HEK293 (cell line): Measurements from ENCODE around the gene FERMT3.
A peak's percentile ranks its signal among the peaks of the same experiment; 100 is the strongest.

ENCODE experiments used
- BCL11A ChIP-seq: fragments of 450-650 bp; formaldehyde crosslinking; IDR thresholded peaks from 2 replicates; pipeline ENCODE4 v1.5.1; 2016; ENCODE audit warnings: low read depth, missing biosample characterization, missing genetic modification characterization
- GLIS1 ChIP-seq: fragments of 450-650 bp; formaldehyde crosslinking; IDR thresholded peaks from 2 replicates; pipeline ENCODE4 v1.5.1; 2016; ENCODE audit warnings: missing biosample characterization, missing genetic modification characterization
- HOXA7 ChIP-seq: sonication (generic); formaldehyde crosslinking; IDR thresholded peaks from 2 replicates; pipeline ENCODE4 v1.8.1; 2022; ENCODE audit warnings: missing genetic modification reagents, borderline replicate concordance
- HOXC10 ChIP-seq: sonication (generic); formaldehyde crosslinking; IDR thresholded peaks from 2 replicates; pipeline ENCODE4 v1.8.1; 2023; ENCODE audit warnings: mild to moderate bottlenecking, missing genetic modification reagents
- KLF1 ChIP-seq: fragments of 450-650 bp; formaldehyde crosslinking; IDR thresholded peaks from 2 replicates; pipeline ENCODE4 v1.5.1; 2016; ENCODE audit warnings: missing biosample characterization, missing genetic modification characterization
- KLF8 ChIP-seq: fragments of 450-650 bp; formaldehyde crosslinking; IDR thresholded peaks from 2 replicates; pipeline ENCODE4 v1.5.1; 2016; ENCODE audit warnings: missing biosample characterization, missing genetic modification characterization
- MYNN ChIP-seq: fragments of 450-650 bp; formaldehyde crosslinking; IDR thresholded peaks from 2 replicates; pipeline ENCODE4 v1.5.1; 2016; ENCODE audit warnings: missing biosample characterization, missing genetic modification characterization, borderline replicate concordance
- TCF7L2 ChIP-seq: IDR thresholded peaks from 2 replicates; pipeline ENCODE4 v1.6.1; 2011; ENCODE audit warnings: low read depth, mild to moderate bottlenecking, inconsistent platforms, low read length, moderate library complexity, borderline replicate concordance
- ZFP41 ChIP-seq: fragments of 450-650 bp; formaldehyde crosslinking; IDR thresholded peaks from 2 replicates; pipeline ENCODE4 v1.5.1; 2016; ENCODE audit warnings: missing biosample characterization, missing genetic modification characterization, borderline replicate concordance
- ZNF157 ChIP-seq: fragments of 450-650 bp; formaldehyde crosslinking; IDR thresholded peaks from 2 replicates; pipeline ENCODE4 v1.5.1; 2016; ENCODE audit warnings: missing biosample characterization, missing genetic modification characterization
- ZNF239 ChIP-seq: fragments of 450-650 bp; formaldehyde crosslinking; IDR thresholded peaks from 2 replicates; pipeline ENCODE4 v1.5.1; 2016; ENCODE audit warnings: missing biosample characterization, missing genetic modification characterization
- ZNF324 ChIP-seq: fragments of 450-650 bp; formaldehyde crosslinking; IDR thresholded peaks from 2 replicates; pipeline ENCODE4 v1.5.1; 2016; ENCODE audit warnings: missing biosample characterization, missing genetic modification characterization
- ZNF404 ChIP-seq: fragments of 450-650 bp; formaldehyde crosslinking; IDR thresholded peaks from 2 replicates; pipeline ENCODE4 v1.5.1; 2017; ENCODE audit warnings: missing biosample characterization, missing genetic modification characterization
- ZNF426 ChIP-seq: fragments of 450-650 bp; formaldehyde crosslinking; IDR thresholded peaks from 2 replicates; pipeline ENCODE4 v1.5.1; 2017; ENCODE audit warnings: missing biosample characterization, missing genetic modification characterization, mild to moderate bottlenecking, inconsistent platforms, moderate library complexity
- ZNF501 ChIP-seq: fragments of 450-650 bp; formaldehyde crosslinking; IDR thresholded peaks from 2 replicates; pipeline ENCODE4 v1.5.1; 2016; ENCODE audit warnings: missing biosample characterization, missing genetic modification characterization
- ZNF514 ChIP-seq: fragments of 450-650 bp; formaldehyde crosslinking; IDR thresholded peaks from 2 replicates; pipeline ENCODE4 v1.5.1; 2016; ENCODE audit warnings: missing biosample characterization, missing genetic modification characterization
- ZNF548 ChIP-seq: fragments of 450-650 bp; formaldehyde crosslinking; IDR thresholded peaks from 2 replicates; pipeline ENCODE4 v1.5.1; 2016; ENCODE audit warnings: missing biosample characterization, missing genetic modification characterization
- ZNF664 ChIP-seq: fragments of 450-650 bp; formaldehyde crosslinking; IDR thresholded peaks from 2 replicates; pipeline ENCODE4 v1.5.1; 2016; ENCODE audit warnings: missing biosample characterization, missing genetic modification characterization
- ZNF701 ChIP-seq: fragments of 450-650 bp; formaldehyde crosslinking; IDR thresholded peaks from 2 replicates; pipeline ENCODE4 v1.5.1; 2016; ENCODE audit warnings: missing biosample characterization, missing genetic modification characterization
- ZNF776 ChIP-seq: fragments of 450-650 bp; formaldehyde crosslinking; IDR thresholded peaks from 2 replicates; pipeline ENCODE4 v1.5.0; 2017; ENCODE audit warnings: missing biosample characterization, missing genetic modification characterization, borderline replicate concordance
- ZNF791 ChIP-seq: fragments of 450-650 bp; formaldehyde crosslinking; IDR thresholded peaks from 2 replicates; pipeline ENCODE4 v1.5.1; 2016; ENCODE audit warnings: missing biosample characterization, missing genetic modification characterization
- ZNF830 ChIP-seq: fragments of 450-650 bp; IDR thresholded peaks from 2 replicates; pipeline ENCODE4 v1.5.0; 2018; ENCODE audit warnings: missing biosample characterization, missing genetic modification characterization, low read depth, mild to moderate bottlenecking, moderate library complexity
- TF ChIP-seq, protein P1 (sequence below): fragments of 450-650 bp; formaldehyde crosslinking; IDR thresholded peaks from 2 replicates; pipeline ENCODE4 v1.5.1; 2016; ENCODE audit warnings: missing biosample characterization, missing genetic modification characterization
- TF ChIP-seq, protein P2 (sequence below): fragments of 450-650 bp; formaldehyde crosslinking; IDR thresholded peaks from 2 replicates; pipeline ENCODE4 v1.5.1; 2017; ENCODE audit warnings: missing biosample characterization, missing genetic modification characterization
- TF ChIP-seq, protein P3 (sequence below): fragments of 450-650 bp; formaldehyde crosslinking; IDR thresholded peaks from 2 replicates; pipeline ENCODE4 v1.5.1; 2016; ENCODE audit warnings: missing biosample characterization, missing genetic modification characterization
- TF ChIP-seq, protein P4 (sequence below): IDR thresholded peaks from 2 replicates; pipeline ENCODE4 v1.6.1; 2011; ENCODE audit warnings: mild to moderate bottlenecking, low read depth, low read length, borderline replicate concordance
- TF ChIP-seq, protein P5 (sequence below): fragments of 450-650 bp; formaldehyde crosslinking; IDR thresholded peaks from 2 replicates; pipeline ENCODE4 v1.5.1; 2016; ENCODE audit warnings: missing biosample characterization, missing genetic modification characterization
- TF ChIP-seq, protein P6 (sequence below): fragments of 450-650 bp; formaldehyde crosslinking; IDR thresholded peaks from 2 replicates; pipeline ENCODE4 v1.5.1; 2016; ENCODE audit warnings: missing biosample characterization, missing genetic modification characterization
- TF ChIP-seq, protein P7 (sequence below): fragments of 450-650 bp; formaldehyde crosslinking; IDR thresholded peaks from 2 replicates; pipeline ENCODE4 v1.5.1; 2016; ENCODE audit warnings: missing biosample characterization, missing genetic modification characterization, low read depth

The FERMT3 gene

DNA sequence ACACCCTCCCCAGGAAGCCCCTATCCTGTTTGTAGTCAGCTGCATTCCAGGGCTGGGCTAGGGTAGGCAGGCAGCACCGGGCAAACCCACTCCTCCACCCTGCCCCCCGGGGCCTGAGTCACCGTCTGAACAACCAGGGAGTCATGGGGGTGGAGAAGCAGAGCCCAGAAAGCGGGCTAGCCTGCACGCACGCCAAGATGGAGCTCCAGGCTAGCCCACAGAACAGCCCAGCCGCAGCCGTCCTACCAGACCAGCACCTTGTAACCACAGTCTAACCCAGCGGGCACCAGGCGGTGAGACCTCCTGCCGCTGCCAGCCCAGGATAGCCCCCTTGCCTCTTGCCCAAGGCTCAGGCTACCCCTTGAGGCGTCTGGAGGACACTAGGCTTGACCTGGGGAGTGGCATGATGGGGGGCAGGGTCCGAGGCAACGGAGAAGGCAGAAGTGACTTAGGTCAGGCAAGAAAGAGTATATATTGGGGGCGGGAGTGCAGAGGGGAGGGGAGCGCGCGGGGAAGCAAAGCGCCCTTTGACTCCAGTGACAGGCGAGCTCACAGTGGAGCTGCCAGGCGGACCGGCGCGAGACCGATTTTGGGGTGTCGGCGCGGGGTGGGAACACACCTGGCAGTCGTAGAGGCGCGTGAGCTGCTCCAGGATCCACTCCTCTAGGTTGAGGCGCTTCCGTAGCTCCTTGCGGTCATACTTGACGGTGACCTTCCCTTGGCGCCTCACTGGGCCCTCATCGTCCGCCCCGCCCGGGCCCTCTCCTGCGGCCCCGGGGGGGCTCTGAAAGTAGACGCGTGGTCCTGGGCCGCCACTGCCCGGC, 39.5 kb downstream of the FERMT3 start (continued):
- TF ChIP-seq, protein P1, sequence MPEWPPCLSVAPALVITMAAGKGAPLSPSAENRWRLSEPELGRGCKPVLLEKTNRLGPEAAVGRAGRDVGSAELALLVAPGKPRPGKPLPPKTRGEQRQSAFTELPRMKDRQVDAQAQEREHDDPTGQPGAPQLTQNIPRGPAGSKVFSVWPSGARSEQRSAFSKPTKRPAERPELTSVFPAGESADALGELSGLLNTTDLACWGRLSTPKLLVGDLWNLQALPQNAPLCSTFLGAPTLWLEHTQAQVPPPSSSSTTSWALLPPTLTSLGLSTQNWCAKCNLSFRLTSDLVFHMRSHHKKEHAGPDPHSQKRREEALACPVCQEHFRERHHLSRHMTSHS: no peak
- TF ChIP-seq, protein P2, sequence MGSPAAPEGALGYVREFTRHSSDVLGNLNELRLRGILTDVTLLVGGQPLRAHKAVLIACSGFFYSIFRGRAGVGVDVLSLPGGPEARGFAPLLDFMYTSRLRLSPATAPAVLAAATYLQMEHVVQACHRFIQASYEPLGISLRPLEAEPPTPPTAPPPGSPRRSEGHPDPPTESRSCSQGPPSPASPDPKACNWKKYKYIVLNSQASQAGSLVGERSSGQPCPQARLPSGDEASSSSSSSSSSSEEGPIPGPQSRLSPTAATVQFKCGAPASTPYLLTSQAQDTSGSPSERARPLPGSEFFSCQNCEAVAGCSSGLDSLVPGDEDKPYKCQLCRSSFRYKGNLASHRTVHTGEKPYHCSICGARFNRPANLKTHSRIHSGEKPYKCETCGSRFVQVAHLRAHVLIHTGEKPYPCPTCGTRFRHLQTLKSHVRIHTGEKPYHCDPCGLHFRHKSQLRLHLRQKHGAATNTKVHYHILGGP (tag by site-specific recombination): no peak
- TF ChIP-seq, protein P3, sequence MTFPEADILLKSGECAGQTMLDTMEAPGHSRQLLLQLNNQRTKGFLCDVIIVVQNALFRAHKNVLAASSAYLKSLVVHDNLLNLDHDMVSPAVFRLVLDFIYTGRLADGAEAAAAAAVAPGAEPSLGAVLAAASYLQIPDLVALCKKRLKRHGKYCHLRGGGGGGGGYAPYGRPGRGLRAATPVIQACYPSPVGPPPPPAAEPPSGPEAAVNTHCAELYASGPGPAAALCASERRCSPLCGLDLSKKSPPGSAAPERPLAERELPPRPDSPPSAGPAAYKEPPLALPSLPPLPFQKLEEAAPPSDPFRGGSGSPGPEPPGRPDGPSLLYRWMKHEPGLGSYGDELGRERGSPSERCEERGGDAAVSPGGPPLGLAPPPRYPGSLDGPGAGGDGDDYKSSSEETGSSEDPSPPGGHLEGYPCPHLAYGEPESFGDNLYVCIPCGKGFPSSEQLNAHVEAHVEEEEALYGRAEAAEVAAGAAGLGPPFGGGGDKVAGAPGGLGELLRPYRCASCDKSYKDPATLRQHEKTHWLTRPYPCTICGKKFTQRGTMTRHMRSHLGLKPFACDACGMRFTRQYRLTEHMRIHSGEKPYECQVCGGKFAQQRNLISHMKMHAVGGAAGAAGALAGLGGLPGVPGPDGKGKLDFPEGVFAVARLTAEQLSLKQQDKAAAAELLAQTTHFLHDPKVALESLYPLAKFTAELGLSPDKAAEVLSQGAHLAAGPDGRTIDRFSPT (tag by site-specific recombination): peak; percentile 80
- TF ChIP-seq ZNF157 (no peak), ZNF239 (no peak), ZNF501 (tag by site-specific recombination) (no peak), ZNF701 (no peak), ZNF830 (tag by site-specific recombination) (no peak), HOXC10 (CRISPR knock-in tag) (no peak), BCL11A (peak; percentile 57; the same call in 1 of the 2 replicates), KLF8 (tag by site-specific recombination) (peak; percentile 83), HOXA7 (CRISPR knock-in tag) (no peak), GLIS1 (tag by site-specific recombination) (peak; percentile 90), ZNF404 (tag by site-specific recombination) (no peak), ZNF664 (no peak), ZFP41 (tag by site-specific recombination) (no peak), ZNF426 (tag by site-specific recombination) (no peak), ZNF324 (tag by site-specific recombination) (no peak), ZNF514 (tag by site-specific recombination) (no peak), KLF1 (tag by site-specific recombination) (peak; percentile 99), ZNF776 (tag by site-specific recombination) (no peak), MYNN (tag by site-specific recombination) (no peak), TCF7L2 (no peak), ZNF548 (tag by site-specific recombination) (no peak), ZNF791 (tag by site-specific recombination) (no peak)
- TF ChIP-seq, protein P4, sequence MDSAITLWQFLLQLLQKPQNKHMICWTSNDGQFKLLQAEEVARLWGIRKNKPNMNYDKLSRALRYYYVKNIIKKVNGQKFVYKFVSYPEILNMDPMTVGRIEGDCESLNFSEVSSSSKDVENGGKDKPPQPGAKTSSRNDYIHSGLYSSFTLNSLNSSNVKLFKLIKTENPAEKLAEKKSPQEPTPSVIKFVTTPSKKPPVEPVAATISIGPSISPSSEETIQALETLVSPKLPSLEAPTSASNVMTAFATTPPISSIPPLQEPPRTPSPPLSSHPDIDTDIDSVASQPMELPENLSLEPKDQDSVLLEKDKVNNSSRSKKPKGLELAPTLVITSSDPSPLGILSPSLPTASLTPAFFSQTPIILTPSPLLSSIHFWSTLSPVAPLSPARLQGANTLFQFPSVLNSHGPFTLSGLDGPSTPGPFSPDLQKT: no peak
- TF ChIP-seq, protein P5, sequence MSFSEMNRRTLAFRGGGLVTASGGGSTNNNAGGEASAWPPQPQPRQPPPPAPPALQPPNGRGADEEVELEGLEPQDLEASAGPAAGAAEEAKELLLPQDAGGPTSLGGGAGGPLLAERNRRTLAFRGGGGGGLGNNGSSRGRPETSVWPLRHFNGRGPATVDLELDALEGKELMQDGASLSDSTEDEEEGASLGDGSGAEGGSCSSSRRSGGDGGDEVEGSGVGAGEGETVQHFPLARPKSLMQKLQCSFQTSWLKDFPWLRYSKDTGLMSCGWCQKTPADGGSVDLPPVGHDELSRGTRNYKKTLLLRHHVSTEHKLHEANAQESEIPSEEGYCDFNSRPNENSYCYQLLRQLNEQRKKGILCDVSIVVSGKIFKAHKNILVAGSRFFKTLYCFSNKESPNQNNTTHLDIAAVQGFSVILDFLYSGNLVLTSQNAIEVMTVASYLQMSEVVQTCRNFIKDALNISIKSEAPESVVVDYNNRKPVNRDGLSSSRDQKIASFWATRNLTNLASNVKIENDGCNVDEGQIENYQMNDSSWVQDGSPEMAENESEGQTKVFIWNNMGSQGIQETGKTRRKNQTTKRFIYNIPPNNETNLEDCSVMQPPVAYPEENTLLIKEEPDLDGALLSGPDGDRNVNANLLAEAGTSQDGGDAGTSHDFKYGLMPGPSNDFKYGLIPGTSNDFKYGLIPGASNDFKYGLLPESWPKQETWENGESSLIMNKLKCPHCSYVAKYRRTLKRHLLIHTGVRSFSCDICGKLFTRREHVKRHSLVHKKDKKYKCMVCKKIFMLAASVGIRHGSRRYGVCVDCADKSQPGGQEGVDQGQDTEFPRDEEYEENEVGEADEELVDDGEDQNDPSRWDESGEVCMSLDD (tag by site-specific recombination): peak; percentile 62; the same call in 1 of the 2 replicates
- TF ChIP-seq, protein P6, sequence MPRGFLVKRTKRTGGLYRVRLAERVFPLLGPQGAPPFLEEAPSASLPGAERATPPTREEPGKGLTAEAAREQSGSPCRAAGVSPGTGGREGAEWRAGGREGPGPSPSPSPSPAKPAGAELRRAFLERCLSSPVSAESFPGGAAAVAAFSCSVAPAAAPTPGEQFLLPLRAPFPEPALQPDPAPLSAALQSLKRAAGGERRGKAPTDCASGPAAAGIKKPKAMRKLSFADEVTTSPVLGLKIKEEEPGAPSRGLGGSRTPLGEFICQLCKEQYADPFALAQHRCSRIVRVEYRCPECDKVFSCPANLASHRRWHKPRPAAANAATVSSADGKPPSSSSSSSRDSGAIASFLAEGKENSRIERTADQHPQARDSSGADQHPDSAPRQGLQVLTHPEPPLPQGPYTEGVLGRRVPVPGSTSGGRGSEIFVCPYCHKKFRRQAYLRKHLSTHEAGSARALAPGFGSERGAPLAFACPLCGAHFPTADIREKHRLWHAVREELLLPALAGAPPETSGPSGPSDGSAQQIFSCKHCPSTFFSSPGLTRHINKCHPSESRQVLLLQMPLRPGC (tag by site-specific recombination): peak; percentile 33; the same call in 1 of the 2 replicates
- TF ChIP-seq, protein P7, sequence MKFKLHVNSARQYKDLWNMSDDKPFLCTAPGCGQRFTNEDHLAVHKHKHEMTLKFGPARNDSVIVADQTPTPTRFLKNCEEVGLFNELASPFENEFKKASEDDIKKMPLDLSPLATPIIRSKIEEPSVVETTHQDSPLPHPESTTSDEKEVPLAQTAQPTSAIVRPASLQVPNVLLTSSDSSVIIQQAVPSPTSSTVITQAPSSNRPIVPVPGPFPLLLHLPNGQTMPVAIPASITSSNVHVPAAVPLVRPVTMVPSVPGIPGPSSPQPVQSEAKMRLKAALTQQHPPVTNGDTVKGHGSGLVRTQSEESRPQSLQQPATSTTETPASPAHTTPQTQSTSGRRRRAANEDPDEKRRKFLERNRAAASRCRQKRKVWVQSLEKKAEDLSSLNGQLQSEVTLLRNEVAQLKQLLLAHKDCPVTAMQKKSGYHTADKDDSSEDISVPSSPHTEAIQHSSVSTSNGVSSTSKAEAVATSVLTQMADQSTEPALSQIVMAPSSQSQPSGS (tag by site-specific recombination): no peak
